Gastroesophageal sphincter (tissue), 3 donors: Measurements from ENCODE around the gene SLC26A4.

ENCODE experiments used
- CTCF ChIP-seq, 4 experiments: fragments of 200-600 bp in 2 of 4; fragments of 450-650 bp in 2 of 4; sonication (generic) in 1 of 4; IDR thresholded peaks; one replicate each; pipeline ENCODE4 v1.5.1; 2017 to 2019; ENCODE audit warnings: antibody characterized with exemption in 4 of 4, mild to moderate bottlenecking in 2 of 4, moderate library complexity in 2 of 4
- EP300 ChIP-seq: sonication (generic); formaldehyde crosslinking; IDR thresholded peaks from one replicate; pipeline ENCODE4 v1.6.1; 2017; ENCODE audit warnings: antibody characterized with exemption, mild to moderate bottlenecking
- POLR2A ChIP-seq, 2 donors: fragments of 450-650 bp; IDR thresholded peaks; one replicate each; pipeline ENCODE4 v1.6.1; 2017; ENCODE audit warnings: antibody characterized with exemption in 2 of 2, mild to moderate bottlenecking in 2 of 2, moderate library complexity in 1 of 2
- POLR2AphosphoS5 ChIP-seq: sonication (generic); formaldehyde crosslinking; IDR thresholded peaks from one replicate; pipeline ENCODE4 v1.6.1; 2017; ENCODE audit warnings: antibody characterized with exemption

- TF ChIP-seq CTCF (IDR thresholded peaks at IDR 0.05) (no peak), POLR2A (IDR thresholded peaks at IDR 0.05) (no peak), POLR2AphosphoS5 (no peak), EP300 (no peak)
These were observed 58.0 kb downstream of the SLC26A4 start for GRCh38 chr7:107718456-107719193.
